Right lobe of liver (tissue), 6 donors: ENCODE data around the gene GABARAPL2. TPM values are rescaled to one million over a fixed set of nuclear protein-coding genes. Genes with fewer than 3 reads are reported as not detected.

Experiments
- ATAC-seq, 4 donors: fragments of 200-7000 bp; cut with Tn5 transposase; one replicate each; pipeline ENCODE4 v1.9.1; 2020; ENCODE audit warnings: mild to moderate bottlenecking in 4 of 4, moderate library complexity in 4 of 4
- DNase-seq, 3 donors: peaks; one replicate each; pipeline ENCODE4 v3.0.0-alpha.2; 2020
- H3K27ac ChIP-seq, 3 donors: fragments of 200-600 bp; one replicate each; pipeline ENCODE4 v1.8.0; 2022
- H3K27me3 ChIP-seq, 2 donors: fragments of 200-600 bp; one replicate each; pipeline ENCODE4 v1.8.0; 2022
- H3K36me3 ChIP-seq, 4 donors: fragments of 200-600 bp; sonication (generic) in 1 of 4; one replicate each; pipeline versions ENCODE4 v1.5.1 to v1.8.0; 2017 to 2022; ENCODE audit warnings: control low read depth in 1 of 4
- H3K4me1 ChIP-seq, 4 donors: fragments of 200-600 bp; sonication (generic) in 1 of 4; one replicate each; pipeline versions ENCODE4 v1.5.1 to v1.8.0; 2017 to 2022; ENCODE audit warnings: control low read depth in 1 of 4
- H3K4me3 ChIP-seq, 3 donors: fragments of 200-600 bp; one replicate each; pipeline ENCODE4 v1.8.0; 2022
- H3K9me3 ChIP-seq, 4 donors: fragments of 200-600 bp; sonication (generic) in 1 of 4; one replicate each; pipeline versions ENCODE4 v1.5.1 to v1.8.0; 2017 to 2022; ENCODE audit warnings: control low read depth in 1 of 4
- POLR2A ChIP-seq: fragments of 450-650 bp; IDR thresholded peaks from one replicate; pipeline ENCODE4 v1.6.1; 2017; ENCODE audit warnings: antibody characterized with exemption, mild to moderate bottlenecking
- WGBS: methylation state at CpG from one replicate; pipeline ENCODE4 v1.1.6; 2018; ENCODE audit warnings: low coverage, low lambda C conversion rate; ENCODE audit not compliant: insufficient coverage; ENCODE audit errors: missing lambda C conversion rate; 5-methylcytosine and 5-hydroxymethylcytosine counted together
- intact Hi-C, 2 donors: fragments of 100-400 bp; cut with DNase I; formaldehyde crosslinking; loops; one replicate each; pipeline versions ENCODE4 v1.11.2 to v1.14.1; 2022
- total RNA-seq, 6 experiments: library from RNA; depleted of rRNA in 2 of 6; stranded (reverse); fragments of >200 nt in 2 of 6; fragmentation: NEBNext Ultra II Directional in 3 of 6; extraction: Animal tissue kit (Norgen Biotek cat#: 25700) in 3 of 6; gene quantifications; one replicate each; pipeline versions ENCODE4 v1.1.0 to v1.2.4, GENCODE V29; 2016 to 2023
- TF ChIP-seq, protein P1 (sequence below), 4 donors: fragments of 200-600 bp in 3 of 4; fragments of 450-650 bp in 1 of 4; IDR thresholded peaks; one replicate each; pipeline versions ENCODE4 v1.5.1 to v1.8.0; 2016 to 2022; ENCODE audit warnings: antibody characterized with exemption in 4 of 4, mild to moderate bottlenecking in 2 of 4
- donor health status: DM: no; HTN: yes; CAD: no.
- donor health status: DM: no; HTN: no; CAD: no.
- donor health status: DM: no; HTN: no; CAD: no.
- donor health status: DM: no; HTN: yes; CAD: no.
- donor health status: DM: no; HTN: yes; CAD: no.

Gene GABARAPL2
- total RNA-seq, 6 experiments from 2014 or later, result 33.4 to 46.5 (median 42.4) TPM

DNA sequence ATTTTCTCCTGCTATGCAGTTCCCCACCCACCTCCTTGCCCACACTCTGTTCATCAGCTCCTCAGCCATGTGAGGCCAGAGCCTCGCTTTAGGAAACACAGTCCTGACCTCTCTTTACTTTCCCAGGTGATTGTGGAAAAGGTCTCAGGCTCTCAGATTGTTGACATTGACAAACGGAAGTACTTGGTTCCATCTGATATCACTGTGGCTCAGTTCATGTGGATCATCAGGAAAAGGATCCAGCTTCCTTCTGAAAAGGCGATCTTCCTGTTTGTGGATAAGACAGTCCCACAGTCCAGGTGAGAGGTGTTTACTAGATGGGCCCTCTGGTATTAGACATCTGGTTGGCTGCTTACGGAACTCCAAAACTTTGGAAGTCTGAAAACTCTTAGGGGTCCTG lies 1.7 kb downstream of the GABARAPL2 start:
- WGBS, result 62% methylated on average over 4 of the region's 4 CpGs
- ATAC-seq (no peak), DNase-seq (no peak)
- intact Hi-C loops, result no loop called here
- Histone ChIP-seq H3K27ac (no peak overlapping the region), H3K9me3 (no peaks in the 10 kb centered on the region), H3K36me3 (peaks cover 0 to 46% (median 13%) of the 10 kb centered on the region in 4 donors), H3K27me3 (no peaks in the 10 kb centered on the region), H3K4me3 (no peak overlapping the region), H3K4me1 (peaks cover 0 to 17% (median 0%) of the 10 kb centered on the region in 4 donors)
- TF ChIP-seq, protein P1, sequence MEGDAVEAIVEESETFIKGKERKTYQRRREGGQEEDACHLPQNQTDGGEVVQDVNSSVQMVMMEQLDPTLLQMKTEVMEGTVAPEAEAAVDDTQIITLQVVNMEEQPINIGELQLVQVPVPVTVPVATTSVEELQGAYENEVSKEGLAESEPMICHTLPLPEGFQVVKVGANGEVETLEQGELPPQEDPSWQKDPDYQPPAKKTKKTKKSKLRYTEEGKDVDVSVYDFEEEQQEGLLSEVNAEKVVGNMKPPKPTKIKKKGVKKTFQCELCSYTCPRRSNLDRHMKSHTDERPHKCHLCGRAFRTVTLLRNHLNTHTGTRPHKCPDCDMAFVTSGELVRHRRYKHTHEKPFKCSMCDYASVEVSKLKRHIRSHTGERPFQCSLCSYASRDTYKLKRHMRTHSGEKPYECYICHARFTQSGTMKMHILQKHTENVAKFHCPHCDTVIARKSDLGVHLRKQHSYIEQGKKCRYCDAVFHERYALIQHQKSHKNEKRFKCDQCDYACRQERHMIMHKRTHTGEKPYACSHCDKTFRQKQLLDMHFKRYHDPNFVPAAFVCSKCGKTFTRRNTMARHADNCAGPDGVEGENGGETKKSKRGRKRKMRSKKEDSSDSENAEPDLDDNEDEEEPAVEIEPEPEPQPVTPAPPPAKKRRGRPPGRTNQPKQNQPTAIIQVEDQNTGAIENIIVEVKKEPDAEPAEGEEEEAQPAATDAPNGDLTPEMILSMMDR (IDR thresholded peaks at IDR 0.05), result no peak
- TF ChIP-seq POLR2A, result no peak

DNA sequence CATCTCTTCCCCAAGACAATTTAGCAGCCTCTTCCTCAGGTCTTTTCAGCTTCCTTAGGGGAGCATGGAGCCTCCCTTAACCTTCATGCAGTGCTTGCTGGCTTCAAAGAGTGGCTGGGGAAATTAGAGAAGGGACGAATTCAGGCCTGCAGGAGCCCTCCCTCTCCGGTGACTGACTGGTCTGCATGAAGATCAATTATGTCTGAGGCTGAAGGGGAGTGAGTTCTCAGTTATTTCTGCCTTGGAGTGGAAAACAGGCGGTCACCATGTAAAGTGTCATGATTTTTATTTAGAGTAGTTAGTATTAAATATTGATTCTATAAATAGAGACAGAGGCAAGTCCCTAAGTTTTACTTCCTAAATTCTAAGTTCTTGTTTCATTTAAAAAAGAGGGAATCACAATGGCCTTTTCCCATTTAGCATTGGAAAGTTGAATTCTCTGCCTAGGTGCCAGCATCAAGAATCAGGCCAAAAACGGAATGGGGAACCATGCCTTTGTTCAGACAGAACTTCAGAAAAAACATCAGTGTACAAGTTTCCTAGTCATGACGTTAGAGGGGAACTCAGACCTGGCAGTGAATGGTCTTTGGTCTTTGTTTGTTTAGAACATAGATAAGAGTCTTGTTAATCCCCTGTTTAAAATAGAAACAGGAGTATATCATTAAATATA lies 4.4 kb downstream of the GABARAPL2 start:
- Histone ChIP-seq H3K36me3 (peaks cover 0 to 69% (median 19%) of the 10 kb centered on the region in 4 donors), H3K27ac (no peak overlapping the region), H3K27me3 (no peaks in the 10 kb centered on the region), H3K4me3 (no peak overlapping the region), H3K4me1 (peaks cover 0 to 13% (median 0%) of the 10 kb centered on the region in 4 donors), H3K9me3 (no peaks in the 10 kb centered on the region)
- DNase-seq (no peak), ATAC-seq (no peak)
- TF ChIP-seq, protein P1 (IDR thresholded peaks at IDR 0.05), result no peak
- TF ChIP-seq POLR2A, result no peak
- intact Hi-C loops, result no loop called here
- WGBS, result 48% methylated on average over 5 of the region's 5 CpGs

DNA sequence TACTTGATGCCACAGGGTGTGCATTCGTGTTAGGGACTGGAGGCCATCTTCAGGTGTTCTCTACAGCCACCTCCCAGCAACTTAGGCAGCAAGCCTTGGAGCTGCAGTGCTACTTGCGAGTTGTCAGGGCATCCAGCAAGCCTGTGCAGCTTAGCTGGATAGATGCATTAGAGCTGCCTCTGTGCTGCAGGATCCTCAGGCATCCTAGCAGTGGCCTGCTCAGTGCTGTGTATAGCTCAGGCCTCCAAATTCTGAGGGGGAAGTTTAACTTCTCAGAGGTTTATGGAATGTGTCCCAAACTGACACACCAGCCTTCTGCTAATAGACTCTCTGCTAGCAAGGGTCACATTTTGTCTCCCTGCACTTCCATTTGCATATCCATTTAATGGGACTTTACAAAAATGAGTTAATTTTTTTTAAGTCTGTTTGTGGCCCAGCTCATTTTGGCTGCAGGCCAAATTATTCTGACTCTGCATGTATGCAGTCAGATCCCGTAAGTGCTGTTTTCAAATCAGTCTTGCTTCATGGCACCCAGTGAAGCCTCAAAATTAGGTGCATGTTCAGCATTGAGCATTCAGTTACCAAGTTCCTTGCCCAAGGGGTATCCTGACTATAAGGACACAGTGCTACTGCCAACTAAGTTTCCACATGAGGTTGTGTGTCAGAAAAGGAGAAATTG lies 6.8 kb downstream of the GABARAPL2 start:
- no peak for ATAC-seq
- peaks cover 0 to 4% (median 0%) of the 10 kb centered on the region in 4 donors for H3K4me1 ChIP-seq
- no peak overlapping the region for H3K27ac ChIP-seq
- no peak for DNase-seq
- H3K9me3 ChIP-seq, result no peaks in the 10 kb centered on the region
- 56% methylated on average over 1 of the region's 3 CpGs for WGBS
- peaks cover 0 to 90% (median 27%) of the 10 kb centered on the region in 4 donors for H3K36me3 ChIP-seq
- no peaks in the 10 kb centered on the region for H3K27me3 ChIP-seq
- TF ChIP-seq POLR2A, result no peak
- TF ChIP-seq, protein P1 (IDR thresholded peaks at IDR 0.05), result no peak
- H3K4me3 ChIP-seq, result no peak overlapping the region
- intact Hi-C loops, result no loop called here

DNA sequence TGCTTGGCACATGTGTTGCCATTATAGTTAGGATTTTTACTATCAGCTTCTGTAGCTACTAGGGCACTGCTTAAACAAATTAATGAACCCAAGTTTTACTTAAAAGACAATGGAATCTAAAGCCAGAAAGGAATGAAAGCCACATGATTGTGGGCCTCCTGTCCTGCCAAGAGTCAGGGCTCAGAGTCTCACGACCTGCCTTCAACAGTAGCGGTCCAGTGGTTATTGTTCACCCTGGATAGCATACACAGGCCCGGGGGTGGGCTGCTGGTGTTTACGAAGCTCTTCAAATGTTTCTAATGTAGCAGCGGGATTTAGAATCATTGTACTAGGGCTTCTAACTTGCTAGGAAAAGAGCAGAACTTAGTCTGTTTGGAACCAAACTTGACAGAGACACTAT lies 7.8 kb downstream of the GABARAPL2 start:
- peaks cover 0 to 91% (median 31%) of the 10 kb centered on the region in 4 donors for H3K36me3 ChIP-seq
- ATAC-seq (no peak), DNase-seq (no peak)
- no peaks in the 10 kb centered on the region for H3K4me1 ChIP-seq
- intact Hi-C loops, result no loop called here
- H3K27me3 ChIP-seq, result no peaks in the 10 kb centered on the region
- H3K4me3 ChIP-seq, result no peak overlapping the region
- 94% methylated on average over 5 of the region's 5 CpGs for WGBS
- TF ChIP-seq, protein P1 (IDR thresholded peaks at IDR 0.05), result no peak
- no peak for TF ChIP-seq POLR2A
- no peak overlapping the region for H3K27ac ChIP-seq
- no peaks in the 10 kb centered on the region for H3K9me3 ChIP-seq
